ENCODE measurements around the gene RGS10. TPM values are rescaled to one million over a fixed set of nuclear protein-coding genes. Genes with fewer than 3 reads are reported as not detected.
"Not testable (repeated sequence)": the region's sequence is repeated elsewhere in the genome, so short reads cannot be mapped to it uniquely, and the experiment has no call there.

RGS10 gene
- total RNA-seq, 2 experiments from 2014 or later, result 234 to 240 TPM

DNA sequence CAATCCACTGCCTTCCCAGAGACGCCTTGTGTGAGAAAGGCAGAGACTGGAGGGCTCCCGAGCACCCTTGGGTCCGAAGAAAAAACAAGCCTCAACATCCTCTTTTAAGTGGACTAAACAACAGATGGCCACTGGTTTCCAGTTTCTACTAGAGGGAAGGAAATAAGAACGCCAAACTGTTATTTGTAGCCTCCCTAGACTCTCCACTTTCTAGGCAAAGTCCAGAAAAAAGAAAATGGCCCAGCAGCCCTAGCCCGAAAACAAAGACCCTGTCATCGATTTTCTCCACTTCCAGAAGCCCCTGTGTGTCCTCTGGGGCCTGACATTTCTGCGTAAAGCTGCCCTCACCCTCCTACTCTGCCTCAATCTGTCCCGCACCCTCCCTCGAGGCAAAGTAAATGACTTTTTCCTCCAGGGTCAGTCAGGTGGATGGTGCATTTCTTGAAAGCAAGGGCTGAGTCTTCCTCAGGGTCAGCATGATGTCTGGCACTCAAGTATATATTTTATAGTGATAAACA lies 6.0 kb downstream of the RGS10 start:
- no peak for DNase-seq
- Mint-ChIP-seq H3K4me1 (ENCODE audit: low read depth) (peaks cover 81% of the 10 kb centered on the region), H3K27ac (peak overlapping the region; percentile 95), H3K9me3 (no peaks in the 10 kb centered on the region), H3K27me3 (ENCODE audit: low read depth) (no peaks in the 10 kb centered on the region), H3K36me3 (ENCODE audit: low read depth) (peaks cover 31% of the 10 kb centered on the region), H3K4me3 (peak overlapping the region; percentile 81)
- CTCF ChIA-PET, result interaction anchor here (0.8 kb wide), 2 partner anchors 46 to 330 kb away, joined by 3 read pairs; no protein-coding TSS in a partner anchor
- intact Hi-C loops (cut with micrococcal nuclease), result no loop called here

DNA sequence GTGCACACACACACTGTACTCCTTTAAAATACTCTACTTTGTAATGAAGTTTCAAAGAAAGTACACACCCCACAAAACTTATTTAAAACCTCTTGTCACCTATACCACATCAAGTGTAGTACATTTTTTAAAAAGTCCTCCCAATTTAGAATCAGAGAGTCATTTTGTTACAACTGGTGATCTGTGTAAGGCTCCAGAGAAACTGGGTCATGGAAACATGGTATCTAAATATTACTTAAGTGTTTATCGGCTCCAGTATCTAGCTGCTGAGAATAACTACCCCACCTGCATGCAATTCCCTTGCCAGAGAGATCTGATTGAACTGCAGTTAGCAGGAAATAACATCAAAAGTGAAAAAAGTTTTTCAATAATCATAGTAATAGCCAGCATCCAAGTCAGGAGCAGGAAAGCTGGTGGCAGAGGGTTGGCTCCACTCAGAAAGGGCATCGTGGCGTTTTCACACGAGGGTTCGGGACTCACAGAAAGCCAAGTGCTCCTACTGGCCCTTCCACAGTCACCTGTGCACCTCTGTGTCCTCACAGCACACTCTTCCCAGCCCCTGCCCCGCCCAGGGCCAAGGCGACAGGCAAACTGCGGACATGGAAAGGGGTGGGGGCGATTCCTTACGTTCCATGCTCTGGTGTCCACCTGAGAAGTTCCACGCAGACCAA lies 6.5 kb downstream of the RGS10 start:
- peaks cover 87% of the 10 kb centered on the region for H3K4me1 Mint-ChIP-seq (ENCODE audit: low read depth)
- no peaks in the 10 kb centered on the region for H3K27me3 Mint-ChIP-seq (ENCODE audit: low read depth)
- CTCF ChIA-PET, result interaction anchor here (0.8 to 1.8 kb wide), 2 partner anchors 18 to 46 kb away, joined by 3 to 4 read pairs; no protein-coding TSS in a partner anchor
- peak overlapping the region; percentile 16 for H3K4me3 Mint-ChIP-seq
- peaks cover 31% of the 10 kb centered on the region for H3K36me3 Mint-ChIP-seq (ENCODE audit: low read depth)
- intact Hi-C loops (cut with micrococcal nuclease), result no loop called here
- peak overlapping the region; percentile 95 for H3K27ac Mint-ChIP-seq
- no peaks in the 10 kb centered on the region for H3K9me3 Mint-ChIP-seq
- peak; percentile 36 for DNase-seq

DNA sequence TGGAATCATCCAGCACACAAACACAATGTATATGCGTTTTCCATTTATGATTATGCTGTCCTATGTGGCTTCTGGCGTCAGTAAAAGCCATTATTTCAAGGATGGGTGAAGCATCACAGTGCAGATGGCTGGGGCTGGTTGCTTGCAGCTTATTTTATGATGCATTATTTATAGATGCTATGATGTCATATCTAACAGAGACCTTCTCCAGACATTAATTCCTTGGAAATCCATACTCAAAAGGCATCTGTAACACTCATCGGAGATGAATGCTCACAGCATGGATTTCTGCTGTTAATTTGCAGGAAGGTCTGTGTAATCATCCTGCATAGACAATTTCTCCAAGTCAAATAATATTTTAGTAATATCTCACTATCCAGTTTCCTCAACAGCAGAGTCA lies 7.2 kb downstream of the RGS10 start:
- H3K4me1 Mint-ChIP-seq (ENCODE audit: low read depth), result peaks cover 88% of the 10 kb centered on the region
- peaks cover 29% of the 10 kb centered on the region for H3K36me3 Mint-ChIP-seq (ENCODE audit: low read depth)
- H3K9me3 Mint-ChIP-seq, result no peaks in the 10 kb centered on the region
- H3K4me3 Mint-ChIP-seq, result peak overlapping the region; percentile 16
- DNase-seq, result no peak
- no peaks in the 10 kb centered on the region for H3K27me3 Mint-ChIP-seq (ENCODE audit: low read depth)
- CTCF ChIA-PET, result interaction anchor here (0.6 to 1.8 kb wide), 4 partner anchors 18 to 1501 kb away, joined by 3 to 4 read pairs (median 4); no protein-coding TSS in a partner anchor
- intact Hi-C loops (cut with micrococcal nuclease), result no loop called here
- H3K27ac Mint-ChIP-seq, result peak overlapping the region; percentile 95

DNA sequence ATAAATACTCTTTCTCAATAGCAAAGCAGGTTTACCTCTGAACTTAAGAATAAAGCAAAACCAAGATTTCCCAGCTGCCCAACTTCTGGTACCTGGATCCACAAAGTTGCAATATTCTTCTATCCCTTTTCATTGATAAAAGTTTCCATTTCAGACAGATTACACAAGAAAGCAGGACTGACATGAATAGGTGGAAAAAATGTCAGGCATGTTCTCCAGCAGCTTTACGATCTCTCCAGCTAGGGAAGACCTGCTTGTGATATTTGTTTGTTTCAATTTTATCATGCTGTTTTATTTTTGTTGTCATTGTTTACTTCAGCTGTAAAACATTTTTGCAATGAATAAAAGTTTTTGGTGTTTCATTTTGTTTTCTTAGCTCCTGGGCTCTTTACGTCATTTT lies 9.0 kb downstream of the RGS10 start:
- H3K27me3 Mint-ChIP-seq (ENCODE audit: low read depth), result no peaks in the 10 kb centered on the region
- CTCF ChIA-PET, result interaction anchor here (0.7 to 1.5 kb wide), 4 partner anchors 9 to 90 kb away, joined by 3 to 7 read pairs (median 4); partner anchors contain the start of gene RGS10
- H3K4me1 Mint-ChIP-seq (ENCODE audit: low read depth), result peaks cover 86% of the 10 kb centered on the region
- peak overlapping the region; percentile 30 for H3K27ac Mint-ChIP-seq
- DNase-seq, result no peak
- intact Hi-C loops (cut with micrococcal nuclease), result no loop called here
- no peaks in the 10 kb centered on the region for H3K9me3 Mint-ChIP-seq
- no peak overlapping the region for H3K4me3 Mint-ChIP-seq
- H3K36me3 Mint-ChIP-seq (ENCODE audit: low read depth), result peaks cover 28% of the 10 kb centered on the region

DNA sequence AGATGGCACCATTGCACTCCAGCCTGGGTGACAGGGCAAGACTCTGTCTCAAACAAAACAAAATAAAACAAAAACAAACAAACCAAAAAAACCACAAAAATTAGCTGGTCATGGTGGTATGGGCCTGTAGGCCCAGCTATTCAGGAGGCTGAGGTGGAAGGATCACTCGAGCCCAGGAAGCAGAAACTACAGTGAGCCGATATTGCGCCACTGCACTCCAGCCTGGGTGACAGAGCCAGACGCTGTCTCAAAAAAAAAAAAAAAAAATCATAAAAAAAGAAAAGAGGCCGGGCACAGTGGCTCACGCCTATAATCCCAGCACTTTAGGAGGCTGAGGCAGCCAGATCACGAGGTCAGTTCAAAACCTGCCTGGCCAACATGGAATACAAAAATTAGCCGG lies 9.7 kb downstream of the RGS10 start:
- H3K9me3 Mint-ChIP-seq; H3K27ac Mint-ChIP-seq; H3K4me3 Mint-ChIP-seq; H3K27me3 Mint-ChIP-seq (ENCODE audit: low read depth); DNase-seq; intact Hi-C loops (cut with micrococcal nuclease): not testable (repeated sequence)
- H3K36me3 Mint-ChIP-seq (ENCODE audit: low read depth), result peaks cover 28% of the 10 kb centered on the region
- H3K4me1 Mint-ChIP-seq (ENCODE audit: low read depth), result peaks cover 84% of the 10 kb centered on the region
- CTCF ChIA-PET, result interaction anchor here (0.7 to 1.5 kb wide), 4 partner anchors 9 to 89 kb away, joined by 3 to 7 read pairs (median 4); no protein-coding TSS in a partner anchor

DNA sequence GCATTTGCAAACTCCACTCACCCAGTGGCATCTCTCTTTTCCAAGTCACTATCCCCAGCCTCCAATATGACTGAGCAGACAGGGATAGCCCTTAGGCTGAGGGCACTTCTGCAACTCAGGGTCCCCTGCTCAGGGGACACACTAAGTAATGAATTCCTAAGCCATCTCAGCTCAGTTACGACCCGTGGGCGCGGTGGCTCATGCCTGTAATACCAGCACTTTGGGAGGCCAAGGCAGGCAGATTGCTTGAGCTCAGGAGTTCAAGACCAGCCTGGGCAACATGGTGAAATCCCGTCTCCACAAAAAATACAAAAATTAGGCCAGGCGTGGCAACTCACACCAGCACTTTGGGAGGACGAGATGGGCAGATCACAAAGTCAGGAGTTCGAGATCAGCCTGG lies 10.3 kb downstream of the RGS10 start:
- peak overlapping the region; percentile 9 for H3K27ac Mint-ChIP-seq
- CTCF ChIA-PET, result interaction anchor here (0.7 to 1.0 kb wide), 2 partner anchors 12 to 15 kb away, joined by 3 to 4 read pairs; no protein-coding TSS in a partner anchor
- DNase-seq; H3K9me3 Mint-ChIP-seq; H3K27me3 Mint-ChIP-seq (ENCODE audit: low read depth); intact Hi-C loops (cut with micrococcal nuclease); H3K4me3 Mint-ChIP-seq: not testable (repeated sequence)
- peaks cover 34% of the 10 kb centered on the region for H3K36me3 Mint-ChIP-seq (ENCODE audit: low read depth)
- H3K4me1 Mint-ChIP-seq (ENCODE audit: low read depth), result peaks cover 84% of the 10 kb centered on the region

DNA sequence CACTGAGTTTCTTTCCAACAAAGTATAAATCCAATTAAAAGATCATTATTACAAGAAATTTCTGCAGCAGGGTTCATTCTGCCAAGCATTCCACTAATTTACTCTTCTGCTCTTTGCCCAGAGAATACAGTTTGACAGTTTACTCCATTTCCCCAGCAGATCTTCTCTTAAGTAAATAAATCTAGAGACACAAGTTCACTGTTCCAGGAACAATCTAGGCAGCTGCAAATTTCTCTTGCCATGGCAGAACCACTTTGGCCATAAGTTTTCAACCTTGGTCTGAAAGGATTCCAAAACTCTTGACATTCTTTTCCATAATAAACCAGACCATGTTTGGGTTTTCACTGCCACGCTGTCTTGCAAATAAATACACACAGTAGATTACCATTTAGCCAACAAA lies 11.5 kb downstream of the RGS10 start:
- Mint-ChIP-seq H3K27ac (no peak overlapping the region), H3K4me1 (ENCODE audit: low read depth) (peaks cover 81% of the 10 kb centered on the region), H3K36me3 (ENCODE audit: low read depth) (peaks cover 34% of the 10 kb centered on the region), H3K9me3 (no peaks in the 10 kb centered on the region), H3K4me3 (no peak overlapping the region), H3K27me3 (ENCODE audit: low read depth) (no peaks in the 10 kb centered on the region)
- no peak for DNase-seq
- intact Hi-C loops (cut with micrococcal nuclease), result no loop called here
- CTCF ChIA-PET, result interaction anchor here (0.6 to 2.3 kb wide), 6 partner anchors 7 to 28 kb away, joined by 3 to 18 read pairs (median 4); no protein-coding TSS in a partner anchor

DNA sequence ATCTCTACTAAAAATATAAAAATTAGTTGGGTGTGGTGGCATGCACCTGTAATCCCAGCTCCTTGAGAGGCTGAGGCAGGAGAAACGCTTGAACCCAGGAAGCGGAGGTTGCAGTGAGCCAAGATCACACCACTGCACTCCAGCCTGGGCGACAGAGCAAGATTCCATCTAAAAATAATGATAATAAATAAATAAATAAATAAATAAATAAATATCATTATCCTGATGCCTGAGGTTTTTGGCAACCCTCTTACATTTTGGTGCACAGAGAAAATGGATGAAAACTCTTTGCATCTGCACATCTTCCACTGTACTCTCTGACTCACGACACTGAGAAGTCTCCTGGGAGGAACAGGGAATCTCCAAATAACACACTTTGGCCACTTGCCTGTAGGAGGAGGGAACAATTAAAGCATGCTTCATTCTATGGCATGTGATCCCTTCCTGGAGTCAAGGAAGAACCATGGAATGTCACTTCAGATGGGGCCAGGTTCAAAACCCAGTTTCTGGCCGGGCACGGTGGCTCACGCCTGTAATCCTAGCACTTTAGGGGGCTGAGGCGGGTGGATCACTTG lies 13.8 kb downstream of the RGS10 start:
- peak overlapping the region; percentile 14 for H3K27ac Mint-ChIP-seq
- H3K27me3 Mint-ChIP-seq (ENCODE audit: low read depth); H3K9me3 Mint-ChIP-seq; intact Hi-C loops (cut with micrococcal nuclease); H3K4me3 Mint-ChIP-seq; DNase-seq: not testable (repeated sequence)
- H3K4me1 Mint-ChIP-seq (ENCODE audit: low read depth), result peaks cover 72% of the 10 kb centered on the region
- peaks cover 40% of the 10 kb centered on the region for H3K36me3 Mint-ChIP-seq (ENCODE audit: low read depth)
- CTCF ChIA-PET, result interaction anchor here (0.8 to 2.3 kb wide), 4 partner anchors 10 to 329 kb away, joined by 5 to 18 read pairs (median 6); no protein-coding TSS in a partner anchor

DNA sequence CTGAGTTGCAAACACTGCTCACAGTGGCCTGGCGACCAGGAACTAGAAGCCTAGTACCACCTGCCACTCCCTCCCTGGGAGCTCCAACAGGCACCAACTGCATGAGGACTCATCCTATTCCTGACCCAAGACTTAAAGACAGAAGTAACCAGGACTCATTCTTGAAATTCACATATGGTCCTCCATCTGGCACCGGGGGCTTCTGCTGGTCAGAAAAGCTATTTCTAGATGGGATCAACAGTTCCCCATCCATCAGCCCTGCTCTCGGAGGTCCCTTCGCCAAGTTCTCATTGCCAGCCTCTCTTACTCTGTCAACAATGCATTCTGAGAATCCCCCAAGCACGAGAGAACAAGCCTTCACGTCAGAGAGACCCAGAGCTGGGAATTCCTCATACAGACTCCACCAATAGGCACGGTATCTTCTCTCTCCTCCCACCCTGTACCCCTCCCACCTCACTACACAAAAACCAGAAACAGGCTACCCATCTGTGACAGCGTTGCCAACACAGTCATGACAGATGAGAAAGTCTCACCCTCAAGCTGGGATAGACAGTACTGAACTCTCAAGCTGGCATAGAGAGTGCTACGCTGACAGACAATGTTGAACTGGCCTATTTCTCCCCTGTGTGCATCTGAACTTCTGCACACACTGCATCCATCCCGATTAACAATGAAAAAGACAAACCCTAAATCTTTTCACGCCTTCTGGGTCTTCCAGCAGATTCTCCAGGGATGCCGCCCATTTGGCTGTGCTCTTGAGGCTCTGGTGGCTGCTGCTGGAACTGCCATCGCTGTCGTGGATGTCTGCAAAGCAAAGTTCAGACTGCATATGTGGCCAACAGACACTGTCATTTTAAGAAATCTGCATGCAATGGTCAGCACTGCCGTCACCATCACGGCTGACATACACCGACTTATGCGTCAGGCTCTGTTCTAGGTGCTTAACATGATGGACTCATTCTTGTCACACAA lies 15.6 kb downstream of the RGS10 start:
- peak overlapping the region; percentile 66 for H3K27ac Mint-ChIP-seq
- CTCF ChIA-PET, result interaction anchor here (1.0 to 2.6 kb wide), 5 partner anchors 10 to 81 kb away, joined by 3 to 9 read pairs (median 4); no protein-coding TSS in a partner anchor
- H3K36me3 Mint-ChIP-seq (ENCODE audit: low read depth), result peaks cover 44% of the 10 kb centered on the region
- H3K4me3 Mint-ChIP-seq, result no peak overlapping the region
- intact Hi-C loops (cut with micrococcal nuclease), result no loop called here
- peak; percentile 9 for DNase-seq
- no peaks in the 10 kb centered on the region for H3K27me3 Mint-ChIP-seq (ENCODE audit: low read depth)
- no peaks in the 10 kb centered on the region for H3K9me3 Mint-ChIP-seq
- H3K4me1 Mint-ChIP-seq (ENCODE audit: low read depth), result peaks cover 72% of the 10 kb centered on the region

DNA sequence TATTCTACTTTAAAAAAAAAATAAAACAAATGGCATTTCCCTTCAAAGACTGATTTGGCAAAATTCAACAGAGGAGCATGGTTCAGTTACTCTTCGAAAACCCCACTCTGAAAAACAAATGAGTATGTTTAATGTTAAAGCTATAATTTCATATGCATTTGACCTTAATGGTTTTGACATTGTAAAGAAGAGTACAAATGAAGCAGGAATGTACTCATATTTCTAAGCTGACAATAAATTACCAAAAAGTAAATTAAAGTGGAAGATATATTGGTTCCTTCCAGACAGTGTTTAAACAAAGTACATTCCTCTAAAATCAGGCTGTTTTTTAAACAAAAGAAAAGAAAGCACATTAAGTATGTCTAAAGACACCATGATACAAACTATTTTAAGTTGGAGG lies 16.4 kb downstream of the RGS10 start:
- peaks cover 47% of the 10 kb centered on the region for H3K36me3 Mint-ChIP-seq (ENCODE audit: low read depth)
- no peaks in the 10 kb centered on the region for H3K9me3 Mint-ChIP-seq
- H3K27me3 Mint-ChIP-seq (ENCODE audit: low read depth), result no peaks in the 10 kb centered on the region
- H3K4me3 Mint-ChIP-seq, result no peak overlapping the region
- H3K27ac Mint-ChIP-seq, result peak overlapping the region; percentile 27
- H3K4me1 Mint-ChIP-seq (ENCODE audit: low read depth), result peaks cover 71% of the 10 kb centered on the region
- intact Hi-C loops (cut with micrococcal nuclease), result no loop called here
- no peak for DNase-seq
- CTCF ChIA-PET, result interaction anchor here (1.0 to 2.6 kb wide), 5 partner anchors 9 to 80 kb away, joined by 3 to 9 read pairs (median 4); no protein-coding TSS in a partner anchor

DNA sequence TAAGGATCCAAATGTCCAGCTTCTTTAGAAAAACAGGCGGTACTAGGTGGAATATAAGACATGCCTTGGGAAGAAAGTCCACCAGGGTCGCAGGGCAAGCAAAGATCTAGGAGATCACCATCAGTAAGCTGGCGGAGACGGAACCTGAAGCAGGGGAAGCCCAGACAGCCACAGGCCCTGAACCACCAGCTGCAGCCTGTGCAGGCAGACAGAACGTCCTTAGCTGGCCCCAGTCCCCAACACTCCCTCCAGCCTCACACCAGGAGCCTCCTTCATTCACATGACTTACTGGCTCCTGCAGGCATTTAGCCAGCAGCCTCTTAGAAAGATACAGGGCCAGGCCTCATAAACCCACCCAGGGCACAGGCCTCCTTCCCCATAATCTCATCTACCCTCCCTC lies 17.4 kb downstream of the RGS10 start:
- intact Hi-C loops (cut with micrococcal nuclease), result no loop called here

More for the DNA sequence above, 17.4 kb downstream of the RGS10 start:
- Mint-ChIP-seq H3K4me1 (ENCODE audit: low read depth) (peaks cover 70% of the 10 kb centered on the region), H3K9me3 (no peaks in the 10 kb centered on the region), H3K4me3 (no peak overlapping the region), H3K36me3 (ENCODE audit: low read depth) (peaks cover 51% of the 10 kb centered on the region), H3K27ac (peak overlapping the region; percentile 41), H3K27me3 (ENCODE audit: low read depth) (no peaks in the 10 kb centered on the region)
- CTCF ChIA-PET, result interaction anchor here (1.1 to 2.0 kb wide), 3 partner anchors 8 to 20 kb away, joined by 5 to 7 read pairs (median 6); no protein-coding TSS in a partner anchor
- no peak for DNase-seq
